Measurements from ENCODE around the gene EGFR.
"Not testable (repeated sequence)": the region's sequence is repeated elsewhere in the genome, so short reads cannot be mapped to it uniquely, and the experiment has no call there.

EGFR gene

DNA sequence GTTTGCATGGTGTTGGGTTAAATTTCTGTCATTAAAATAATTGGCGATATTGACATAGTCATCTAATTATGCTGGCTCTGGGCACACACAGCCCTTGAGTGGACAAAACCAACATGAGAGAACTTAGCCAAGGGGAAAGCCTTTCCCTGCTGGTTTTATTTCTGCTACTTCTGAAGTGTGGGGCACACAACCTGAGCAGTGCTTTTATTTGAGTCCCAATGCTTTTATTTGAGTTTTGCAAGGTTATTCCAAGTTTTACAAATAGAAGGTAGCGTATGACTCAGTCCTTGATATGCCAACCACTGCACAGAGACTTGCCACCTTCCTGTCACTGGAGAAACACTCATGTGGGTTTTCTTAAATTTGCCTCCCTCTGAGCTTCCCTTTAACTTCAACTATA is 145.7 kb downstream of the EGFR start:
- Histone ChIP-seq H3K27me3 (ENCODE audit: insufficient read depth, low read length, poor library complexity) (no peaks in the 10 kb centered on the region), H3K4me1 (ENCODE audit: insufficient read depth, low read length) (no peaks in the 10 kb centered on the region), H2AFZ (ENCODE audit: low read depth, low read length) (no peak overlapping the region), H3K27ac (ENCODE audit: low read length) (no peak overlapping the region), H3K79me2 (ENCODE audit: insufficient read depth, low read length) (no peaks in the 10 kb centered on the region), H3K36me3 (ENCODE audit: insufficient read depth, low read length) (no peaks in the 10 kb centered on the region), H3K4me3 (ENCODE audit: low read depth in 1 of 2, low read length in 2 of 2) (no peak overlapping the region), H3K4me2 (ENCODE audit: insufficient read depth, low read length) (no peak overlapping the region), H3K9me3 (ENCODE audit: insufficient read depth, low read length, severe bottlenecking) (no peaks in the 10 kb centered on the region), H3K9ac (ENCODE audit: low read depth, low read length) (no peak overlapping the region), H4K20me1 (ENCODE audit: insufficient read depth, low read length) (no peaks in the 10 kb centered on the region)
- ATAC-seq (ENCODE audit: insufficient read depth, low read depth) = no peak
- TF ChIP-seq EZH2 (IDR thresholded peaks at IDR 0.05; ENCODE audit: borderline replicate concordance, low read depth, low read length, severe bottlenecking) = no peak
- TF ChIP-seq, protein P1, sequence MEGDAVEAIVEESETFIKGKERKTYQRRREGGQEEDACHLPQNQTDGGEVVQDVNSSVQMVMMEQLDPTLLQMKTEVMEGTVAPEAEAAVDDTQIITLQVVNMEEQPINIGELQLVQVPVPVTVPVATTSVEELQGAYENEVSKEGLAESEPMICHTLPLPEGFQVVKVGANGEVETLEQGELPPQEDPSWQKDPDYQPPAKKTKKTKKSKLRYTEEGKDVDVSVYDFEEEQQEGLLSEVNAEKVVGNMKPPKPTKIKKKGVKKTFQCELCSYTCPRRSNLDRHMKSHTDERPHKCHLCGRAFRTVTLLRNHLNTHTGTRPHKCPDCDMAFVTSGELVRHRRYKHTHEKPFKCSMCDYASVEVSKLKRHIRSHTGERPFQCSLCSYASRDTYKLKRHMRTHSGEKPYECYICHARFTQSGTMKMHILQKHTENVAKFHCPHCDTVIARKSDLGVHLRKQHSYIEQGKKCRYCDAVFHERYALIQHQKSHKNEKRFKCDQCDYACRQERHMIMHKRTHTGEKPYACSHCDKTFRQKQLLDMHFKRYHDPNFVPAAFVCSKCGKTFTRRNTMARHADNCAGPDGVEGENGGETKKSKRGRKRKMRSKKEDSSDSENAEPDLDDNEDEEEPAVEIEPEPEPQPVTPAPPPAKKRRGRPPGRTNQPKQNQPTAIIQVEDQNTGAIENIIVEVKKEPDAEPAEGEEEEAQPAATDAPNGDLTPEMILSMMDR (IDR thresholded peaks at IDR 0.05; ENCODE audit: borderline replicate concordance, extremely low read depth, low read length, poor library complexity, severe bottlenecking) = no peak
- no peak for DNase-seq

DNA sequence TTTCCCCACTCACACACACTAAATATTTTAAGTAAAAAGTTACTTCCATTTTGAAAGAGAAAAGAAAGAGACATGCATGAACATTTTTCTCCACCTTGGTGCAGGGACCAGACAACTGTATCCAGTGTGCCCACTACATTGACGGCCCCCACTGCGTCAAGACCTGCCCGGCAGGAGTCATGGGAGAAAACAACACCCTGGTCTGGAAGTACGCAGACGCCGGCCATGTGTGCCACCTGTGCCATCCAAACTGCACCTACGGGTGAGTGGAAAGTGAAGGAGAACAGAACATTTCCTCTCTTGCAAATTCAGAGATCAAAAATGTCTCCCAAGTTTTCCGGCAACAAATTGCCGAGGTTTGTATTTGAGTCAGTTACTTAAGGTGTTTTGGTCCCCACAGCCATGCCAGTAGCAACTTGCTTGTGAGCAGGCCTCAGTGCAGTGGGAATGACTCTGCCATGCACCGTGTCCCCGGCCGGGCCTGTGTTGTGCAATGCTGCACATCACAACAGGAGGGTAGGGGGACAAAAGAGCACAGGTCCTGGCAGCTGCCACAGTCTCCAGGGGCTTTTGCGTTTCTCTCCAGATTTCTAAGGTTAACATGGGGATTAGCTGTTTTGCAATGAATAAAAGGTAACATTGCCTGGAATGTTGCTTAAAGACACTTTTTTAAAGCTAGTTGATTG is 146.5 kb downstream of the EGFR start:
- no peaks in the 10 kb centered on the region for H3K9me3 ChIP-seq (ENCODE audit: insufficient read depth, low read length, severe bottlenecking)
- H3K79me2 ChIP-seq (ENCODE audit: insufficient read depth, low read length) = no peaks in the 10 kb centered on the region
- H4K20me1 ChIP-seq (ENCODE audit: insufficient read depth, low read length) = no peaks in the 10 kb centered on the region
- no peak for ATAC-seq (ENCODE audit: insufficient read depth, low read depth)
- no peak overlapping the region for H3K4me3 ChIP-seq (ENCODE audit: low read depth in 1 of 2, low read length in 2 of 2)
- TF ChIP-seq EZH2 (IDR thresholded peaks at IDR 0.05; ENCODE audit: borderline replicate concordance, low read depth, low read length, severe bottlenecking) = no peak
- TF ChIP-seq, protein P1 (IDR thresholded peaks at IDR 0.05; ENCODE audit: borderline replicate concordance, extremely low read depth, low read length, poor library complexity, severe bottlenecking) = no peak
- H3K36me3 ChIP-seq (ENCODE audit: insufficient read depth, low read length) = no peaks in the 10 kb centered on the region
- H3K4me1 ChIP-seq (ENCODE audit: insufficient read depth, low read length) = no peaks in the 10 kb centered on the region
- H3K27me3 ChIP-seq (ENCODE audit: insufficient read depth, low read length, poor library complexity) = no peaks in the 10 kb centered on the region
- no peak overlapping the region for H3K9ac ChIP-seq (ENCODE audit: low read depth, low read length)
- H2AFZ ChIP-seq (ENCODE audit: low read depth, low read length) = no peak overlapping the region
- H3K4me2 ChIP-seq (ENCODE audit: insufficient read depth, low read length) = no peak overlapping the region
- no peak for DNase-seq
- H3K27ac ChIP-seq (ENCODE audit: low read length) = no peak overlapping the region

DNA sequence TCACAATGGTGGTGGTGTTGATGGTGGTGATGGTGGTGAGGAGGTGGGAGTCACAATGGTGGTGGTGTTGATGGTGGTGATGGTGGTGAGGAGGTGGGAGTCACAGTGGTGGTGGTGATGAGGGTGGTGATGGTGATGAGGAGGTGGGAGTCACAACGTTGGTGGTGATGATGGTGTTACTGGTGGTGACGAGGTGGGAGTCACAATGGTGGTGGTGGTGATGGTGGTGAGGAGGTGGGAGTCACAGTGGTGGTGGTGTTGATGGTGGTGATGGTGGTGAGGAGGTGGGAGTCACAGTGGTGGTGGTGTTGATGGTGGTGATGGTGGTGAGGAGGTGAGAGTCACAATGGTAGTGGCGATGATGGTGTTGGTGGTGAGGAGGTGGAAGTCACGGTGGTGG is 148.5 kb downstream of the EGFR start:
- ATAC-seq (ENCODE audit: insufficient read depth, low read depth); DNase-seq; H3K79me2 ChIP-seq (ENCODE audit: insufficient read depth, low read length); H3K4me1 ChIP-seq (ENCODE audit: insufficient read depth, low read length); H3K27me3 ChIP-seq (ENCODE audit: insufficient read depth, low read length, poor library complexity); H3K4me2 ChIP-seq (ENCODE audit: insufficient read depth, low read length); H2AFZ ChIP-seq (ENCODE audit: low read depth, low read length); H3K4me3 ChIP-seq (ENCODE audit: low read depth in 1 of 2, low read length in 2 of 2); H3K9me3 ChIP-seq (ENCODE audit: insufficient read depth, low read length, severe bottlenecking); H3K27ac ChIP-seq (ENCODE audit: low read length); H3K9ac ChIP-seq (ENCODE audit: low read depth, low read length); H3K36me3 ChIP-seq (ENCODE audit: insufficient read depth, low read length); H4K20me1 ChIP-seq (ENCODE audit: insufficient read depth, low read length): not testable (repeated sequence)

DNA sequence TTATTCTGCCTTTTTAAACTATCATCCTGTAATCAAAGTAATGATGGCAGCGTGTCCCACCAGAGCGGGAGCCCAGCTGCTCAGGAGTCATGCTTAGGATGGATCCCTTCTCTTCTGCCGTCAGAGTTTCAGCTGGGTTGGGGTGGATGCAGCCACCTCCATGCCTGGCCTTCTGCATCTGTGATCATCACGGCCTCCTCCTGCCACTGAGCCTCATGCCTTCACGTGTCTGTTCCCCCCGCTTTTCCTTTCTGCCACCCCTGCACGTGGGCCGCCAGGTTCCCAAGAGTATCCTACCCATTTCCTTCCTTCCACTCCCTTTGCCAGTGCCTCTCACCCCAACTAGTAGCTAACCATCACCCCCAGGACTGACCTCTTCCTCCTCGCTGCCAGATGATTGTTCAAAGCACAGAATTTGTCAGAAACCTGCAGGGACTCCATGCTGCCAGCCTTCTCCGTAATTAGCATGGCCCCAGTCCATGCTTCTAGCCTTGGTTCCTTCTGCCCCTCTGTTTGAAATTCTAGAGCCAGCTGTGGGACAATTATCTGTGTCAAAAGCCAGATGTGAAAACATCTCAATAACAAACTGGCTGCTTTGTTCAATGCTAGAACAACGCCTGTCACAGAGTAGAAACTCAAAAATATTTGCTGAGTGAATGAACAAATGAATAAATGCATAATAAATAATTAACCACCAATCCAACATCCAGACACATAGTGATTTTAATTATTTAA is 151.7 kb downstream of the EGFR start:
- Histone ChIP-seq H3K4me2 (ENCODE audit: insufficient read depth, low read length) (no peak overlapping the region), H3K79me2 (ENCODE audit: insufficient read depth, low read length) (no peaks in the 10 kb centered on the region), H3K27me3 (ENCODE audit: insufficient read depth, low read length, poor library complexity) (no peaks in the 10 kb centered on the region), H3K4me3 (ENCODE audit: low read depth in 1 of 2, low read length in 2 of 2) (no peak overlapping the region), H3K36me3 (ENCODE audit: insufficient read depth, low read length) (no peaks in the 10 kb centered on the region), H3K9me3 (ENCODE audit: insufficient read depth, low read length, severe bottlenecking) (no peaks in the 10 kb centered on the region), H4K20me1 (ENCODE audit: insufficient read depth, low read length) (no peaks in the 10 kb centered on the region), H3K9ac (ENCODE audit: low read depth, low read length) (no peak overlapping the region), H3K27ac (ENCODE audit: low read length) (no peak overlapping the region), H2AFZ (ENCODE audit: low read depth, low read length) (no peak overlapping the region), H3K4me1 (ENCODE audit: insufficient read depth, low read length) (no peaks in the 10 kb centered on the region)
- no peak for TF ChIP-seq EZH2 (IDR thresholded peaks at IDR 0.05; ENCODE audit: borderline replicate concordance, low read depth, low read length, severe bottlenecking)
- TF ChIP-seq, protein P1 (IDR thresholded peaks at IDR 0.05; ENCODE audit: borderline replicate concordance, extremely low read depth, low read length, poor library complexity, severe bottlenecking) = no peak
- DNase-seq (no peak), ATAC-seq (ENCODE audit: insufficient read depth, low read depth) (no peak)
